ENCODE data around the gene CFAP157.

- no peak for TF ChIP-seq CTCF (IDR thresholded peaks at IDR 0.05; ENCODE audit: insufficient read depth, low read length, poor library complexity, severe bottlenecking)
- TF ChIP-seq EZH2phosphoT487 (conservative IDR thresholded peaks at IDR 0.05; ENCODE audit: low read length) = no peak
Observed at GRCh38 chr9:127753622-127754021, 46.8 kb downstream of the CFAP157 start.

Data from SU-DHL-6 (cell line).